Transverse colon (tissue), 4 donors: Measurements from ENCODE around the gene GEMIN5. TPM values are rescaled to one million over a fixed set of nuclear protein-coding genes. Genes with fewer than 3 reads are reported as not detected.

Source experiments
- DNase-seq: peaks from one replicate; pipeline ENCODE4 v3.0.0-alpha.2; 2019
- H3K27ac ChIP-seq, 4 donors: fragments of 200-600 bp; sonication (generic); 2 replicates each; pipeline ENCODE4 v1.5.1; 2016 to 2018; ENCODE audit warnings: inconsistent platforms in 4 of 4
- H3K27me3 ChIP-seq: fragments of 200-600 bp; sonication (generic); 2 replicates; pipeline ENCODE4 v1.5.1; 2017; ENCODE audit warnings: inconsistent platforms
- H3K36me3 ChIP-seq, 4 donors: fragments of 200-600 bp; sonication (generic); 2 replicates each; pipeline ENCODE4 v1.5.1; 2017 to 2019; ENCODE audit warnings: inconsistent platforms in 4 of 4
- H3K4me1 ChIP-seq, 4 donors: fragments of 200-600 bp; sonication (generic); 2 replicates each; pipeline ENCODE4 v1.5.1; 2017 to 2020; ENCODE audit warnings: inconsistent platforms in 4 of 4
- H3K4me3 ChIP-seq, 4 donors: fragments of 200-600 bp; sonication (generic); 1 replicate in 1 of 4; 2 replicates in 3 of 4; pipeline versions ENCODE4 v1.5.1 to v1.6.1; 2017 to 2019; ENCODE audit warnings: inconsistent platforms in 4 of 4
- H3K9me3 ChIP-seq, 2 donors: fragments of 200-600 bp; sonication (generic); 2 replicates each; pipeline ENCODE4 v1.5.1; 2017 to 2019; ENCODE audit warnings: inconsistent platforms in 2 of 2
- EP300 ChIP-seq: sonication (generic); formaldehyde crosslinking; IDR thresholded peaks from one replicate; pipeline ENCODE4 v1.6.1; 2017; ENCODE audit warnings: antibody characterized with exemption, low read depth
- POLR2A ChIP-seq: fragments of 450-650 bp; IDR thresholded peaks from one replicate; pipeline ENCODE4 v1.6.1; 2016; ENCODE audit warnings: antibody characterized with exemption, mild to moderate bottlenecking, moderate library complexity
- POLR2AphosphoS5 ChIP-seq, 3 donors: sonication (generic); formaldehyde crosslinking; IDR thresholded peaks; one replicate each; pipeline ENCODE4 v1.6.1; 2016; ENCODE audit warnings: antibody characterized with exemption in 3 of 3
- WGBS, 2 donors: methylation state at CpG; one replicate each; pipeline ENCODE4 v1.1.5; 2018; ENCODE audit warnings: low coverage in 1 of 2; 5-methylcytosine and 5-hydroxymethylcytosine counted together
- in situ Hi-C, 4 donors: fragments of 200-750 bp; cut with MboI; loops; one replicate each; pipeline versions ENCODE4 v1.15.0 to v1.15.1; 2017; ENCODE audit warnings: low sequenced_read_pairs in 3 of 4, low pct_ligation_motif_present in 1 of 4, low pct_unique_long_range_greater_than_20kb in 1 of 4
- intact Hi-C: fragments of 100-400 bp; cut with DNase I; formaldehyde crosslinking; loops from one replicate; pipeline ENCODE4 v1.15.1; 2023; ENCODE audit warnings: low total_unique reads
- total RNA-seq, 4 donors: library from RNA; depleted of rRNA; stranded (reverse); fragments of >200 nt; gene quantifications; one replicate each; pipeline ENCODE4 v1.1.0, GENCODE V29; 2016
- TF ChIP-seq, protein P1 (sequence below), 5 experiments: fragments of 200-600 bp in 3 of 5; fragments of 450-650 bp in 2 of 5; sonication (generic) in 3 of 5; IDR thresholded peaks; 1 replicate in 2 of 5; 2 replicates in 3 of 5; pipeline ENCODE4 v1.5.1; 2016 to 2017; ENCODE audit warnings: antibody characterized with exemption in 5 of 5, inconsistent platforms in 3 of 5, mild to moderate bottlenecking in 2 of 5, moderate library complexity in 1 of 5

The GEMIN5 gene
- total RNA-seq, 4 donors from 2014 or later: 3.4 to 39.4 (median 7.3) TPM

- no peaks in the 10 kb centered on the region for H3K9me3 ChIP-seq
- DNase-seq: no peak
- no peaks in the 10 kb centered on the region for H3K4me1 ChIP-seq
- in situ Hi-C loops: no loop called here
- no peak overlapping the region for H3K4me3 ChIP-seq
- WGBS, 2 donors: 80 to 88% methylated on average over 6 to 7 of the region's 7 CpGs
- no peak overlapping the region for H3K27ac ChIP-seq
- intact Hi-C loops: no loop called here
- H3K36me3 ChIP-seq: peaks cover 0 to 29% (median 6%) of the 10 kb centered on the region in 4 donors
- no peaks in the 10 kb centered on the region for H3K27me3 ChIP-seq
- TF ChIP-seq, protein P1, sequence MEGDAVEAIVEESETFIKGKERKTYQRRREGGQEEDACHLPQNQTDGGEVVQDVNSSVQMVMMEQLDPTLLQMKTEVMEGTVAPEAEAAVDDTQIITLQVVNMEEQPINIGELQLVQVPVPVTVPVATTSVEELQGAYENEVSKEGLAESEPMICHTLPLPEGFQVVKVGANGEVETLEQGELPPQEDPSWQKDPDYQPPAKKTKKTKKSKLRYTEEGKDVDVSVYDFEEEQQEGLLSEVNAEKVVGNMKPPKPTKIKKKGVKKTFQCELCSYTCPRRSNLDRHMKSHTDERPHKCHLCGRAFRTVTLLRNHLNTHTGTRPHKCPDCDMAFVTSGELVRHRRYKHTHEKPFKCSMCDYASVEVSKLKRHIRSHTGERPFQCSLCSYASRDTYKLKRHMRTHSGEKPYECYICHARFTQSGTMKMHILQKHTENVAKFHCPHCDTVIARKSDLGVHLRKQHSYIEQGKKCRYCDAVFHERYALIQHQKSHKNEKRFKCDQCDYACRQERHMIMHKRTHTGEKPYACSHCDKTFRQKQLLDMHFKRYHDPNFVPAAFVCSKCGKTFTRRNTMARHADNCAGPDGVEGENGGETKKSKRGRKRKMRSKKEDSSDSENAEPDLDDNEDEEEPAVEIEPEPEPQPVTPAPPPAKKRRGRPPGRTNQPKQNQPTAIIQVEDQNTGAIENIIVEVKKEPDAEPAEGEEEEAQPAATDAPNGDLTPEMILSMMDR (IDR thresholded peaks at IDR 0.05): no peak
- TF ChIP-seq POLR2AphosphoS5 (IDR thresholded peaks at IDR 0.05): no peak
- TF ChIP-seq EP300: no peak
- TF ChIP-seq POLR2A: no peak
Measured at GRCh38 chr5:154966081-154966841, 28.2 kb upstream of the GEMIN5 start.

DNA sequence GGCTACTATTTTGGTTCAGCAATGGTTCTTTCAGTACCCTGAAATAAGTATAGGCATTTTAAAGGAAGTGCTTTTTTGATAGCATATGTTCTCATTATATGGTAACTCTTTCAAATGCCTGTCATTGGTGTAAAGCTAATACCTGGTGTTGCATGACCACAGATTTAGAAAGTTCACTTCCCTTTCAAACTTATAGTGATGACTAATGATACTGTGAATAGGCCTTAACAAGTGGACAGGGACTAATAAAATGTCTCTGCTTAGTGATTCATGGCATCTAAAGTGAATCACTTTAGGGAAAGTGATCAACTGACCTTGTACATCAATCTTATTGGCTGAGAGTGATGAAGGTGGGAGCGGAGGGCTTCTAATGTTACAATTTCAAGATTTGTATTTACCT is 24.5 kb upstream of the GEMIN5 start:
- H3K4me1 ChIP-seq: no peaks in the 10 kb centered on the region
- 97 to 100% methylated on average over 1 of the region's 1 CpG for WGBS, 2 donors
- H3K4me3 ChIP-seq: no peak overlapping the region
- H3K27me3 ChIP-seq: no peaks in the 10 kb centered on the region
- TF ChIP-seq, protein P1 (IDR thresholded peaks at IDR 0.05): no peak
- no peak for TF ChIP-seq POLR2A
- TF ChIP-seq POLR2AphosphoS5 (IDR thresholded peaks at IDR 0.05): no peak
- no peak for TF ChIP-seq EP300
- H3K36me3 ChIP-seq: peaks cover 0 to 50% (median 11%) of the 10 kb centered on the region in 4 donors
- DNase-seq: no peak
- no peaks in the 10 kb centered on the region for H3K9me3 ChIP-seq
- intact Hi-C loops: loop anchor here (5.0 kb wide), 1 partner anchor 460 kb away; no protein-coding TSS in a partner anchor
- in situ Hi-C loops: no loop called here
- no peak overlapping the region for H3K27ac ChIP-seq

GRCh38 chr5:154956712-154957111 is 18.7 kb upstream of the GEMIN5 start:
- H3K4me3 ChIP-seq: no peak overlapping the region
- no peak overlapping the region for H3K27ac ChIP-seq
- in situ Hi-C loops: no loop called here
- TF ChIP-seq POLR2AphosphoS5 (IDR thresholded peaks at IDR 0.05) (no peak), POLR2A (no peak), EP300 (no peak)
- TF ChIP-seq, protein P1 (IDR thresholded peaks at IDR 0.05): no peak
- H3K27me3 ChIP-seq: no peaks in the 10 kb centered on the region
- no peaks in the 10 kb centered on the region for H3K9me3 ChIP-seq
- no peak for DNase-seq
- peaks cover 0 to 49% (median 4%) of the 10 kb centered on the region in 4 donors for H3K36me3 ChIP-seq
- intact Hi-C loops: no loop called here
- no peaks in the 10 kb centered on the region for H3K4me1 ChIP-seq

DNA sequence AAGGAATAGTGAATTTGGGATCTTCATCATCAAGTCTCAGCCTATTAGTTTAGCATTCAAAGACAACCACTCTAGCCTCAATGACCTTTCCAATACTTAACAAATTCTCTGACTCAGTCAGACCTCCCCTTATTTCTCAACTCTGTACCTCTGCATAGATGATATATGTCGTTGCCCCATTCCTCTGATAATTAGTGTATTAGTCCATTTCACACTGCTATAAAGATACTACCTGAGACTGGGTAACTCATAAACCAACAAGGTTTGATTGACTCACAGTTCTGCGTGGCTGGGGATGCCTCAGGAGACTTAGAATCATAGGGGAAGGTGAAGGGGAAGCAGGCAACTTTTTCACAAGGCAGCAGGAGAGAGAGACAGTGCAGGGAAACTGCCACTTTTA is 11.8 kb upstream of the GEMIN5 start:
- TF ChIP-seq, protein P1 (IDR thresholded peaks at IDR 0.05): no peak
- peaks cover 0 to 10% (median 0%) of the 10 kb centered on the region in 4 donors for H3K4me1 ChIP-seq
- H3K27me3 ChIP-seq: no peaks in the 10 kb centered on the region
- no peaks in the 10 kb centered on the region for H3K36me3 ChIP-seq
- no peak for DNase-seq
- in situ Hi-C loops (no loop called here), intact Hi-C loops (no loop called here)
- WGBS, 2 donors: 69 to 83% methylated on average over 1 to 2 of the region's 2 CpGs
- H3K4me3 ChIP-seq: no peak overlapping the region
- no peak overlapping the region for H3K27ac ChIP-seq
- H3K9me3 ChIP-seq: no peaks in the 10 kb centered on the region
